ENCODE data around the gene PRMT6.
"Not testable (repeated sequence)": the region's sequence is repeated elsewhere in the genome, so short reads cannot be mapped to it uniquely, and the experiment has no call there.

PRMT6 gene

DNA sequence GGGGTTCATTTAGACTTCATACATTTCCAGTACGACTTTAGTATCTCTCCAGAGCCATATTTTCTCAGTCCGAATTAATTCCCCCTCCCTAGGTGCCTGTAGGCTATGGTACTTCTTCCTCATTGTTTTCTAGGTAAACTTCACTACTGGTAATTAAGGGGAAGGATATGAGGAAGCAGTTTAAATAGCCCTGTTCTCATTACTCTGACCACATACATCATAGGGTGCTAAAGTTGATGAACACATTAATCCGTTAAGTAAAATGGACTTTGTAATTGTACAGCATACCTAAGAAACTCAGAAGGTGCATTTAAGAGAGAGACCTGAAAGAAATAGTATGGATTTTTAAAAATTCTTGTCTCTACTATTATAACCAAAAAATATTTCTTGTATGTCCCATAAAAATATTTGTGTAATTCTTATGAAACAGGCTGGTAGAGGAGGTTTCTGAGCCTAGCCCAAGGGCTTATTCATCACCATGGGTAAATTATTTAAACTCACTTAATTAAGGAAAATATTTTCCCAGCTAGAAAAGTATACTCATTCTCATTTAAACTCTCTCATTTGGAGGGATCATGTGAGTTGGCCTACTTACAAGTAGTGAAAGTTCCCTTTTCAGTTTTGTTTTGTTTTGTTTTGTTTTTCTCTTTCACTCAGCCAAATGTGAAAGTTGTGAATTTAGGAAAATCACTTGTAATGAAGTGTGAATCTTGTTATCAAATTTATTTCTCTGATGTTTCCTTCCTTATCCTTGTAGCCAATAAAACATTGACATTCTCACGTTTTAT is 2.0 kb downstream of the PRMT6 start:
- H3K4me3 ChIP-seq = peak overlapping the region; percentile 64
- in situ Hi-C loops (cut with MboI; ENCODE audit: low sequenced_read_pairs) = no loop called here
- peaks cover 5% of the 10 kb centered on the region; the same call in 1 of the 2 replicates for H3K36me3 ChIP-seq (replicated peaks)
- peaks cover 2% of the 10 kb centered on the region for H3K4me1 ChIP-seq
- DNase-seq (ENCODE audit: low spot score in 2 of 2) = no peak
- no peaks in the 10 kb centered on the region for H3K9me3 ChIP-seq
- H3K27me3 ChIP-seq (ENCODE audit: low read depth) = no peaks in the 10 kb centered on the region

DNA sequence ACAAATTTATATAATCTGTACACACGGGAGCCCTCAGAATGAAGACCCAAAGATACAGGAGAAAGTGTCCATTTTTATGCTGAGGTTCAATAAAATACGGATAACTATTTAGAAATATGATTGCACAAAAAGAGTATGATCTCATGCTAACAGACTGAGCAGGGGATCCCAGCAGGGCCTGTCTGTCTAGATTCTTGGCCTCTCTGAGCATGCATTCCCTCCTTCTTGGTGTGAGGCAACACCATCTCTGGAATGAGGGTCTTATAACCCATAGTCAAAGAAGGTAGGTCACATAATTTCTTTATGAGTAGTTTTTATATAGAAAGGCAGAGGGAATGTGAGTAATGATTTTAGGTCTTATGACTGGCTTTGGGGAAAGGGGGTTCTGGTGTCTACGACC is 5.4 kb downstream of the PRMT6 start:
- H3K9me3 ChIP-seq = no peaks in the 10 kb centered on the region
- H3K27me3 ChIP-seq (ENCODE audit: low read depth) = no peaks in the 10 kb centered on the region
- no peak overlapping the region for H3K4me3 ChIP-seq
- no peak for DNase-seq (ENCODE audit: low spot score in 2 of 2)
- in situ Hi-C loops (cut with MboI; ENCODE audit: low sequenced_read_pairs) = no loop called here
- H3K4me1 ChIP-seq = peaks cover 2% of the 10 kb centered on the region; the same call in 1 of the 2 replicates
- peaks cover 5% of the 10 kb centered on the region; the same call in 1 of the 2 replicates for H3K36me3 ChIP-seq (replicated peaks)

DNA sequence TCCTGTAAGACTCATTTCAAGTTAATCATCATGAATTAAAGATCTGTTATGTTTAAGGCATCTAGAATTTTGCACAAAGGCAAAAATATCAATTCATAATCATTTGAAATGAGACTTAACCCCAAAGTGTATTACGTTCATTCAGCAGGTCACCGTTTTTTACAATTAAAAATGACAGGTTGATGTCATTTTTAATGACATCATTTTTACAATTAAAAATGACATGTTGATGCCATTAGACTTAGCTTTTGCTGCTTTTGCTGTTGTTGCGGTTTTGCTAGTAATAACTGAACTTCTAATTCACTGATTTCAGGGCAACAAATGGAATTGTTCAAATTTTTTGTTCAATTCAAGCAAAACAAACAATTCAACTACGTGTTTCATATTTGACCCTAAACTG is 17.0 kb downstream of the PRMT6 start:
- no peak for DNase-seq (ENCODE audit: low spot score in 2 of 2)
- Histone ChIP-seq H3K9me3 (no peaks in the 10 kb centered on the region), H3K4me3 (no peak overlapping the region), H3K36me3 (replicated peaks) (no peaks in the 10 kb centered on the region), H3K4me1 (no peaks in the 10 kb centered on the region), H3K27me3 (ENCODE audit: low read depth) (no peaks in the 10 kb centered on the region)
- in situ Hi-C loops (cut with MboI; ENCODE audit: low sequenced_read_pairs) = no loop called here

DNA sequence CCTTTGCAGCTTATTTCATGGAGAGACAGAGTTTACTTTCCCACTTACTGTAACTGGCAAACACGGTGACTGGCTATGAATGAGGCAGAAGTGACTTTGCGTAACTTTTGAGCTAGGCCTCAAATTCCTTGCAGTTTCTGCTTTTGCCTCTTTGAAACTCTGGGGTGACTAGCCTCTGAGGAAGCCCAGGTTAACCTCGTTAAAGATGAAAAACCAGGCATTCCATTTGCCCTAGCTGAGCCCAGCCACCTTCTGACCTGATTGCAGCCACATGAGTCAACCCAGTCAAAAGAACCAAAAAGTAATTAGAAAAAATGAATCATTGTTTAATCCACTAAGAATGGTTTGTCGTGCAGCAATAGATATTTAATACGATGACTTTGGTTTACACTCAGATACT is 20.4 kb downstream of the PRMT6 start:
- in situ Hi-C loops (cut with MboI; ENCODE audit: low sequenced_read_pairs) = no loop called here
- H3K36me3 ChIP-seq (replicated peaks) = no peaks in the 10 kb centered on the region
- DNase-seq (ENCODE audit: low spot score in 2 of 2) = no peak
- no peak overlapping the region for H3K4me3 ChIP-seq
- H3K4me1 ChIP-seq = no peaks in the 10 kb centered on the region
- H3K27me3 ChIP-seq (ENCODE audit: low read depth) = no peaks in the 10 kb centered on the region
- no peaks in the 10 kb centered on the region for H3K9me3 ChIP-seq

DNA sequence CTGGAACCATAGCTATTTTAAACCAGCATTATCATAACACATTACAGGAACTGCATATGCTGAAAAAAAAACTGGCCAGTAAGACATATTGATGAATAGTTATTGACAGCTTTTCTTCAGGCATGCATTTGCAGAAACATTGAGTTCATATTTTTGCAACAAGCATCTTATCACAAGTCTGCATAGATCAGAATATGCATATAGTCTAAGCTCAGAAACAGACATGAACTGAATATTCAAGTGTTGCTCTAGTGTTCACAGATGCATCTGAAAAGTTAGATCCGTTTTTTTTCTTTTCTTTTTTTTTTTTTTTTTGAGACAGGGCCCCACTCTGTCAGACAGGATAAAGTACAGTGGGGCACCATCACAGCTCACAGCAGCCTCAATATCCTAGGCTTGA is 22.8 kb downstream of the PRMT6 start:
- Histone ChIP-seq H3K36me3 (replicated peaks) (no peaks in the 10 kb centered on the region), H3K9me3 (no peaks in the 10 kb centered on the region), H3K27me3 (ENCODE audit: low read depth) (no peaks in the 10 kb centered on the region), H3K4me3 (no peak overlapping the region), H3K4me1 (no peaks in the 10 kb centered on the region)
- DNase-seq (ENCODE audit: low spot score in 2 of 2) = no peak
- in situ Hi-C loops (cut with MboI; ENCODE audit: low sequenced_read_pairs) = no loop called here

DNA sequence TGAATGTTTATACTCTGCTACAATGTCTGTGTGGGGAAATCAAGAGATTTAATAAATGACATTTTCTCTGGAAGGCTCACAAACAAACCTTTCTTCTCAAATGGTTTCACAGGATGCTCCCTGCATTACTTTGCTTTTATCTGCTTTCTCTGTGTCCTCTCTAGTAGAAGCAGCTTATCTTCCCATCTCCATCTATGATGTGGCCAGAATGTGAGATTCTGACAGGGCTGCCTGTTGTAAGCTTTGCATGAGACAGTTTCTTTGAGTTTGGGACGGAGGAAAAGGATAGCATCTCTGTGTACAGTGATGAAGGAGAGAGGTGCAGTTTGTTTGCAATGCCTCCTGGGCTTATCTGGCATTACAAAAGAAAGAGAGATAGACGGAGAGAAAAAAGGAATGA is 24.6 kb downstream of the PRMT6 start:
- no peak for DNase-seq (ENCODE audit: low spot score in 2 of 2)
- in situ Hi-C loops (cut with MboI; ENCODE audit: low sequenced_read_pairs) = no loop called here
- no peaks in the 10 kb centered on the region for H3K27me3 ChIP-seq (ENCODE audit: low read depth)
- H3K4me1 ChIP-seq = no peaks in the 10 kb centered on the region
- H3K9me3 ChIP-seq = no peaks in the 10 kb centered on the region
- H3K36me3 ChIP-seq (replicated peaks) = no peaks in the 10 kb centered on the region
- no peak overlapping the region for H3K4me3 ChIP-seq

DNA sequence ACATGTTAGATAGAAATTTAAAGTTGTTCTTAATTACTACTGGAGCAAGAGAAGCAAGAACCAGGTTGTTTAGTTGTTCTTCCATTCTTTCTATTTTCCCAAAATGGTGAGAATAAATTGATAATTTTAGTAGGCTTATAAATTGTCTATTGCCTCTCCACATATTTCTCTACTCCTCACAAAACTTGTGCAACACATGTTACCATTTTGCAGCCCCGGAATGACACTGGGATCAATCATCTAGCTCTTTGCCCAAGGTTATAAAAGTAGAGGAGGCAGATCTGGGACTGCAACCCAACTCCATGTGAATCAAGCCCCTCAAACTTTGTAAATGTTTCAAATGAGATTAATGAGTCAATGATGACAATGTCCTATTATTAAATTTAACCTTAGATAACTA is 34.9 kb downstream of the PRMT6 start:
- Histone ChIP-seq H3K4me1 (no peaks in the 10 kb centered on the region), H3K4me3 (no peak overlapping the region), H3K36me3 (replicated peaks) (no peaks in the 10 kb centered on the region), H3K27me3 (ENCODE audit: low read depth) (no peaks in the 10 kb centered on the region), H3K9me3 (no peaks in the 10 kb centered on the region)
- DNase-seq (ENCODE audit: low spot score in 2 of 2) = no peak
- in situ Hi-C loops (cut with MboI; ENCODE audit: low sequenced_read_pairs) = no loop called here

DNA sequence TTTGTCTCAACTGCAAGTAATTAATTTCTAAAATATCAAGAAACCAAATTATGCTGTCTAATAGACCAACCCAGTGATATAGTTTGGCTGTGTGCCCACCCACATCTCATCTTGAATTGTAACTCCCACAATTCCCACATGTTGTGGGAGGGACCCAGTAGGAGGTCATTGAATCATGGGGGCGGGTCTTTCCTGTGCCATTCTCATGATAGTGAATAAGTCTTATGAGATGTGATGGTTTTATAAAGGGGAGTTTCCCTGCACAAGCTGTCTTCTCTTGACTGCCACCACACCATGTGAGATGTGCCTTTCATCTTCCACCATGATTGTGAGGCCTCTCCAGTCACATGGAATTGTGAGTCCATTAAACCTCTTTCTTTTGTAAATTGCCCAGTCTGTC is 36.9 kb downstream of the PRMT6 start:
- in situ Hi-C loops (cut with MboI; ENCODE audit: low sequenced_read_pairs); H3K4me3 ChIP-seq; H3K36me3 ChIP-seq (replicated peaks); H3K27me3 ChIP-seq (ENCODE audit: low read depth); DNase-seq (ENCODE audit: low spot score in 2 of 2); H3K9me3 ChIP-seq; H3K4me1 ChIP-seq: not testable (repeated sequence)

DNA sequence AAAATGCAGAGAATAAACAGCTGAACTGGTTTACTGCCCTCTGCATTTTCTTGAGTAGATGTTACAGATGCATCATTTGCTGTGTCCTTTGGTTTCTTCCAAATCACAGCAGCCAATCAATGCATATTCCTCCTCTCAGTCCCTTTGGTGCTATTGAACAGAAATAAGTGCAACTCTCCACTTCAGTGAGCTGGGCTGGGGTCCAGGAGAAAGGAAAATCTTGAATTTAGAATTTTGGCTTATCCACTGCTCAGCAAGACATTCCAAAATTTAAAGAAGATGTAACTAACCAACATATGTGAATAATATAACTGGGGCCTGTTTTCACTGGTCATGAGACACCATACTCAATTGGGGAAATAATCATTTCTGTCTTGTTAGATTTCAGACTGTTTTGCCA is 39.2 kb downstream of the PRMT6 start:
- in situ Hi-C loops (cut with MboI; ENCODE audit: low sequenced_read_pairs) = no loop called here
- no peaks in the 10 kb centered on the region for H3K9me3 ChIP-seq
- H3K36me3 ChIP-seq (replicated peaks) = no peaks in the 10 kb centered on the region
- no peak overlapping the region for H3K4me3 ChIP-seq
- no peaks in the 10 kb centered on the region for H3K27me3 ChIP-seq (ENCODE audit: low read depth)
- DNase-seq (ENCODE audit: low spot score in 2 of 2) = no peak
- no peaks in the 10 kb centered on the region for H3K4me1 ChIP-seq

DNA sequence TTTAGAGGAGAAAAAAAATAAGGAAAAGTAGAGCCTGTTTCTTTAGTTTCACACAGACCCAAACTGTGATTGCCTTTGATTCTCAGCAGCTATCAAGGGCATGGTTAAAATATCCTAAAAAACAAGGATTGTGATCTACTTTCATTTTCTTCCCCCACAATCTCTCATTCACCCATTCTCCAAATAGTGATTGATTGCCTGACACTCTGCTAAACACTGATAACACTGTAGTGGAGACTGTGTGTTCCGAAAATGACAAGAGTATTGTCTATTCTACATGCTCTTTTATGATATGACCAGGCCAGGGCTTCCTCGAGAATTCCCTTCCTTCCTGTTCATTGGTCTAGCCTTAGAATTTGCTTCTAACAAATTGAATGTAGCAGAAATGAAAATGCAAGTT is 40.2 kb downstream of the PRMT6 start:
- H3K4me3 ChIP-seq = no peak overlapping the region

DNA sequence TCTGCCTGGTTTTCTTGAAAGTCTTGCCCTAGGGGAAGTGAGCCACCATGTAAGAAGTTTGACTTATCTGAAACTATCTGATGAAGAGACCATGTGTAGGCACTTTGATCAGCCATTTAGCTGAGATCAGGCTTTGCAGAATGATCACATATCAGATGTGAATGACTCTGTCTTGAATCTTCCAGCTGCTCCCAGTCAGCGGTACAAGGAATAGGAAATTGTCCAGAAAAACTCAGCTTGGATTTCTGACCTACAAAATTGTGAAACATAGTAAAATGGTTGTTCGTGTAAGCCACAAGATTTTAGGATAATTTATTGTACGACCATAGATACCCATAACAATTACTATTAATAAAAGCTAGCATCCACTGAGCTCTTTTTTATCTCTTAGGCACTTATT is 42.5 kb downstream of the PRMT6 start:
- H3K4me1 ChIP-seq = no peaks in the 10 kb centered on the region
- H3K4me3 ChIP-seq = no peak overlapping the region
- in situ Hi-C loops (cut with MboI; ENCODE audit: low sequenced_read_pairs) = no loop called here
- no peaks in the 10 kb centered on the region for H3K9me3 ChIP-seq
- DNase-seq (ENCODE audit: low spot score in 2 of 2) = no peak
- no peaks in the 10 kb centered on the region for H3K36me3 ChIP-seq (replicated peaks)
- H3K27me3 ChIP-seq (ENCODE audit: low read depth) = no peaks in the 10 kb centered on the region

More for the DNA sequence above, 40.2 kb downstream of the PRMT6 start:
- Histone ChIP-seq H3K36me3 (replicated peaks) (no peaks in the 10 kb centered on the region), H3K27me3 (ENCODE audit: low read depth) (no peaks in the 10 kb centered on the region), H3K4me1 (no peaks in the 10 kb centered on the region), H3K9me3 (no peaks in the 10 kb centered on the region)
- no peak for DNase-seq (ENCODE audit: low spot score in 2 of 2)
- in situ Hi-C loops (cut with MboI; ENCODE audit: low sequenced_read_pairs) = no loop called here

DNA sequence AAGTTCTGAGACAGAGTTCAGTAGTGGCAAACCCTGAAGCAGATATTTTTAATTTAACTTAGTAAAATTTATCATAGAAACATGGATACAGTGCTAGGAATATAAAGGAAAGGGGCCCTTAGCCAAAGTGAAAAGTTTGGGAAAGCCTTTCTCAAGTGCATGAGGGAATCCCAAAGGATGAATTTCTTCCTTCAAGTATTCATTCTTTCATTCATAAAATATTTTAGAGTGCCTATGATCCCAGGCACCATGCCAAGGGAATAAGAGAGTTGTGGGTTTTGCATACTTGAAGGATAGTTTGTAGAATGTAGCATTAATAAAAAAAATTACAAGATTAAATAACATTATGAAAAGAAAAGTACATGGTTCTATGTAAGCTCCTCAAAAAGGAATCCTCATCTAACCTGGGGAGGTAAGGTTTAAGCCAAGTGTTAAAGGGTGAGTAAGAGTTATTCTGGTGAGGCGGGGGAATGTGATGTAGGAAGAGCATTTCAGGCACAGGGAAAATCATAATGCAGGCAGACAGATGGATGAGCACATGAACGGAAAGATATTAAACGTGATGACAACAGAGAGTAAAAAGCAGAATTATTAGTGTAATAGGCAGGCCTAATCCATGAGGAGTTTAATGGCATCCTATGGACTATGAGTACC is 44.0 kb downstream of the PRMT6 start:
- DNase-seq (ENCODE audit: low spot score in 2 of 2) = no peak
- Histone ChIP-seq H3K4me3 (no peak overlapping the region), H3K27me3 (ENCODE audit: low read depth) (no peaks in the 10 kb centered on the region), H3K9me3 (no peaks in the 10 kb centered on the region), H3K4me1 (no peaks in the 10 kb centered on the region), H3K36me3 (replicated peaks) (no peaks in the 10 kb centered on the region)
- in situ Hi-C loops (cut with MboI; ENCODE audit: low sequenced_read_pairs) = no loop called here

DNA sequence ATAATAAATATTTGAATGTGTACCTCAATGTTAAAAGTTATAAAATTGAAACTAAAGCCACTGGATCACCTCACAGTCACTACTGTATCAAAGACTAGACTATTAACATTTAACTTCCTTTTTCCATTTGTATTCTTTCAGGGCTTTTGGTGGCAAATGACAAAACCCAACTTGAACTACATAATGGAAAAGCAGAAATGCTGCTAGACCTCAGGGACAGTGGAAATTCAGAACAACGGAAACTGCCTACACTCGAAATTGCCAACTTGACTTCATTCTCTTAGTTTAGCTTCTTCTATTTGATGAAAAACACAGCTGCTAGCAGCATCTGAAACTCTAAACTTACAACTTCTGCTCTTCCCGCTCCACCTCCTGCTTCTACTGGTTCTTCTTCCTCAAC is 49.4 kb downstream of the PRMT6 start:
- in situ Hi-C loops (cut with MboI; ENCODE audit: low sequenced_read_pairs) = no loop called here
- Histone ChIP-seq H3K4me1 (no peaks in the 10 kb centered on the region), H3K27me3 (ENCODE audit: low read depth) (no peaks in the 10 kb centered on the region), H3K36me3 (replicated peaks) (no peaks in the 10 kb centered on the region), H3K4me3 (no peak overlapping the region), H3K9me3 (no peaks in the 10 kb centered on the region)
- no peak for DNase-seq (ENCODE audit: low spot score in 2 of 2)

Measured in HAP-1 (cell line).